Endothelial cell (in vitro differentiated cells): ENCODE data around the gene SAMD15. TPM values are rescaled to one million over a fixed set of nuclear protein-coding genes. Genes with fewer than 3 reads are reported as not detected.
"Not testable (repeated sequence)": the region's sequence is repeated elsewhere in the genome, so short reads cannot be mapped to it uniquely, and the experiment has no call there.

ENCODE experiments used
- DNase-seq: peaks from one replicate; pipeline ENCODE4 v3.0.0; 2021; ENCODE audit warnings: low spot score
- H3K27ac Mint-ChIP-seq: one replicate; pipeline ENCODE4 v1.8.0; 2021; ENCODE audit warnings: mixed read lengths, inconsistent platforms; ENCODE audit not compliant: unreplicated experiment
- H3K27me3 Mint-ChIP-seq: one replicate; pipeline ENCODE4 v1.8.0; 2021; ENCODE audit warnings: mild to moderate bottlenecking, moderate library complexity, mixed read lengths, inconsistent platforms; ENCODE audit not compliant: unreplicated experiment
- H3K36me3 Mint-ChIP-seq: one replicate; pipeline ENCODE4 v1.8.0; 2021; ENCODE audit warnings: mild to moderate bottlenecking, low read depth, mixed read lengths, inconsistent platforms; ENCODE audit not compliant: unreplicated experiment
- H3K4me1 Mint-ChIP-seq: one replicate; pipeline ENCODE4 v1.8.0; 2021; ENCODE audit warnings: mild to moderate bottlenecking, mixed read lengths, inconsistent platforms; ENCODE audit not compliant: unreplicated experiment
- H3K4me3 Mint-ChIP-seq: one replicate; pipeline ENCODE4 v1.8.0; 2021; ENCODE audit warnings: mild to moderate bottlenecking, mixed read lengths, inconsistent platforms; ENCODE audit not compliant: unreplicated experiment
- H3K9me3 Mint-ChIP-seq: one replicate; pipeline ENCODE4 v1.8.0; 2021; ENCODE audit warnings: mixed read lengths, inconsistent platforms; ENCODE audit not compliant: unreplicated experiment
- CTCF ChIP-seq: fragments of 200-600 bp; sonication (generic); IDR thresholded peaks from one replicate; pipeline ENCODE4 v1.5.0; 2021; ENCODE audit warnings: antibody characterized with exemption; ENCODE audit not compliant: unreplicated experiment
- total RNA-seq: library from RNA; stranded (reverse); fragmentation: NEBNext Ultra II Directional; extraction: Animal tissue kit (Norgen Biotek cat#: 25700); gene quantifications from one replicate; pipeline ENCODE4 v1.2.1, GENCODE V29; 2021; ENCODE audit not compliant: unreplicated experiment

Gene SAMD15
- total RNA-seq, 1 donor from 2014 or later, result 1.7 TPM

- no peaks in the 10 kb centered on the region for H3K27me3 Mint-ChIP-seq
- no peak overlapping the region for H3K4me3 Mint-ChIP-seq
- TF ChIP-seq CTCF, result no peak
Observed at GRCh38 chr14:77409131-77409533, 32.0 kb downstream of the SAMD15 start.

GRCh38 chr14:77415403-77416030 is 38.3 kb downstream of the SAMD15 start:
- H3K4me3 Mint-ChIP-seq, H3K4me1 Mint-ChIP-seq, H3K27me3 Mint-ChIP-seq, H3K36me3 Mint-ChIP-seq, DNase-seq, H3K9me3 Mint-ChIP-seq, H3K27ac Mint-ChIP-seq: not testable (repeated sequence)

More at GRCh38 chr14:77409131-77409533, 32.0 kb downstream of the SAMD15 start:
- H3K4me1 Mint-ChIP-seq, result no peaks in the 10 kb centered on the region
- peak; percentile 7 for DNase-seq
- H3K27ac Mint-ChIP-seq, result no peak overlapping the region
- H3K9me3 Mint-ChIP-seq, result no peaks in the 10 kb centered on the region
- H3K36me3 Mint-ChIP-seq, result no peaks in the 10 kb centered on the region

DNA sequence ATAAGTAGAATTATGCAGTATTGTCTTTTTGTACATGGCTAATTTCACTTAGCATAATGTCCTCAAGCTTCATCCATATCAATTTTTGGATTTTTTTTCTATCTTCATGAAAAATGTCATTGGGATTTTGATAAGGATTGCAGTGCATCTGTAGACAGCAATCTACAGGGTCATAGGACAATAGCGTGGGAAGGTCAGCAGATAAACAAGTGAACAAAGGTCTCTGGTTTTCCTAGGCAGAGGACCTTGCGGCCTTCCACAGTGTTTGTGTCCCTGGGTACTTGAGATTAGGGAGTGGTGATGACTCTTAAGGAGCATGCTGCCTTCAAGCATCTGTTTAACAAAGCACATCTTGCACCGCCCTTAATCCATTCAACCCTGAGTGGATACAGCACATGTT is 38.9 kb downstream of the SAMD15 start:
- not testable (repeated sequence) for H3K4me1 Mint-ChIP-seq, DNase-seq, H3K9me3 Mint-ChIP-seq, H3K27ac Mint-ChIP-seq, H3K36me3 Mint-ChIP-seq, H3K4me3 Mint-ChIP-seq, H3K27me3 Mint-ChIP-seq

GRCh38 chr14:77416836-77417235 is 39.7 kb downstream of the SAMD15 start:
- H3K9me3 Mint-ChIP-seq, result no peaks in the 10 kb centered on the region
- no peak for DNase-seq
- no peak overlapping the region for H3K27ac Mint-ChIP-seq
- no peaks in the 10 kb centered on the region for H3K4me1 Mint-ChIP-seq
- no peaks in the 10 kb centered on the region for H3K27me3 Mint-ChIP-seq
- H3K4me3 Mint-ChIP-seq, result no peak overlapping the region
- no peak for TF ChIP-seq CTCF
- peaks cover 12% of the 10 kb centered on the region for H3K36me3 Mint-ChIP-seq

GRCh38 chr14:77421201-77421600 is 44.0 kb downstream of the SAMD15 start:
- DNase-seq, result no peak
- no peak overlapping the region for H3K4me3 Mint-ChIP-seq
- no peak for TF ChIP-seq CTCF
- peaks cover 38% of the 10 kb centered on the region for H3K36me3 Mint-ChIP-seq
- no peaks in the 10 kb centered on the region for H3K9me3 Mint-ChIP-seq
- no peaks in the 10 kb centered on the region for H3K27me3 Mint-ChIP-seq
- no peak overlapping the region for H3K27ac Mint-ChIP-seq
- H3K4me1 Mint-ChIP-seq, result no peaks in the 10 kb centered on the region

- Mint-ChIP-seq H3K36me3 (peaks cover 60% of the 10 kb centered on the region), H3K27ac (no peak within 1 kb of the TSS), H3K27me3 (no peaks in the 10 kb centered on the region), H3K4me3 (peak within 1 kb of the TSS; percentile 47), H3K9me3 (no peaks in the 10 kb centered on the region), H3K4me1 (no peaks in the 10 kb centered on the region)
- DNase-seq, result no peak
- no peak for TF ChIP-seq CTCF
Observed at GRCh38 chr14:77423423-77423822, 46.2 kb downstream of the SAMD15 start, which contains the start of gene NOXRED1. NOXRED1 (minus strand) TSS chr14:77423523; CDS start chr14:77422889, 634 bp downstream.
